ENCODE measurements around the gene UNC80.

The UNC80 gene

DNA sequence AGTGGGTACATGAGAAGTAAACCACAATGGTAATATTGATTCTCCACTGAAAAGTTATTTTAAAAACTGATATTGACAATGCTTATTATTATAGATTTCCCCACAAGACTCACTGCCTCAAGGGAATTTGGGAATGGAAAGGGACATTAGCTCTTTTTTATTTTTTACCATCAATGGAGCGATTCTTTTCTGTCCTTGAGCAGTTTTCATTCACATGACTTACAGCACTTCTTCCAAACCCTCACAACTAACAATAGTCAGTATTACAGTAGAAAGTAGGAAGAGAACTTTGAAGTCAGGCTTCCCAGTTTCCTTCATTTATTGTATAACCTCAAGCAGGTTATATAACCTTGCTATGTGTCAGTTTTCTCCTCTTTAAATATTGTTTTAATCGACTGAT, 4.3 kb upstream of the UNC80 start:
- no peak overlapping the region for H3K4me3 ChIP-seq (ENCODE audit: low read depth, low read length)
- no peaks in the 10 kb centered on the region for H3K27me3 ChIP-seq
- no peak for DNase-seq
- H3K36me3 ChIP-seq, result no peaks in the 10 kb centered on the region; the same call in 1 of the 2 replicates
- H3K9me3 ChIP-seq, result no peaks in the 10 kb centered on the region
- H3K4me1 ChIP-seq, result peaks cover 4% of the 10 kb centered on the region
- TF ChIP-seq, protein P1, sequence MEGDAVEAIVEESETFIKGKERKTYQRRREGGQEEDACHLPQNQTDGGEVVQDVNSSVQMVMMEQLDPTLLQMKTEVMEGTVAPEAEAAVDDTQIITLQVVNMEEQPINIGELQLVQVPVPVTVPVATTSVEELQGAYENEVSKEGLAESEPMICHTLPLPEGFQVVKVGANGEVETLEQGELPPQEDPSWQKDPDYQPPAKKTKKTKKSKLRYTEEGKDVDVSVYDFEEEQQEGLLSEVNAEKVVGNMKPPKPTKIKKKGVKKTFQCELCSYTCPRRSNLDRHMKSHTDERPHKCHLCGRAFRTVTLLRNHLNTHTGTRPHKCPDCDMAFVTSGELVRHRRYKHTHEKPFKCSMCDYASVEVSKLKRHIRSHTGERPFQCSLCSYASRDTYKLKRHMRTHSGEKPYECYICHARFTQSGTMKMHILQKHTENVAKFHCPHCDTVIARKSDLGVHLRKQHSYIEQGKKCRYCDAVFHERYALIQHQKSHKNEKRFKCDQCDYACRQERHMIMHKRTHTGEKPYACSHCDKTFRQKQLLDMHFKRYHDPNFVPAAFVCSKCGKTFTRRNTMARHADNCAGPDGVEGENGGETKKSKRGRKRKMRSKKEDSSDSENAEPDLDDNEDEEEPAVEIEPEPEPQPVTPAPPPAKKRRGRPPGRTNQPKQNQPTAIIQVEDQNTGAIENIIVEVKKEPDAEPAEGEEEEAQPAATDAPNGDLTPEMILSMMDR (IDR thresholded peaks at IDR 0.05; ENCODE audit: low read depth, low read length), result no peak

DNA sequence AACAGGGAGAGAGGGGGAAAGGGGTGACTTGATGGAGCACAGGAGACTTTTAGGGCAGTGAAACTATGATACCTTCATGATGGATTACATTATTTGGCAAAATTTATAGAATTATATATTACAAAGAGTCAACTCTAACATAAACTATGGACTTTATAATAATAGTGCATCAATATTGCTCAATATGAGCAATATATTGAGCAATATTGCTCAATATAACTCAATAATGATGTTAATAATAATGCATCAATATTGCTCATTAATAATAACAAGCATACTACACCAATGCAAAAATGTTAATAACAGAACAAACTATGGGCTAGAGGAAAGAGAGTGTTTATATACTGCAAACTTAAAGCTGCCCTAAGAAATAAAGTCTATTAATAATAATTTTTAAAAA, 3.1 kb upstream of the UNC80 start:
- no peaks in the 10 kb centered on the region; the same call in 1 of the 2 replicates for H3K36me3 ChIP-seq
- H3K4me1 ChIP-seq, result peaks cover 8% of the 10 kb centered on the region
- DNase-seq, result no peak
- H3K9me3 ChIP-seq, result no peaks in the 10 kb centered on the region
- no peaks in the 10 kb centered on the region for H3K27me3 ChIP-seq
- TF ChIP-seq, protein P1 (IDR thresholded peaks at IDR 0.05; ENCODE audit: low read depth, low read length), result no peak
- no peak overlapping the region for H3K4me3 ChIP-seq (ENCODE audit: low read depth, low read length)

DNA sequence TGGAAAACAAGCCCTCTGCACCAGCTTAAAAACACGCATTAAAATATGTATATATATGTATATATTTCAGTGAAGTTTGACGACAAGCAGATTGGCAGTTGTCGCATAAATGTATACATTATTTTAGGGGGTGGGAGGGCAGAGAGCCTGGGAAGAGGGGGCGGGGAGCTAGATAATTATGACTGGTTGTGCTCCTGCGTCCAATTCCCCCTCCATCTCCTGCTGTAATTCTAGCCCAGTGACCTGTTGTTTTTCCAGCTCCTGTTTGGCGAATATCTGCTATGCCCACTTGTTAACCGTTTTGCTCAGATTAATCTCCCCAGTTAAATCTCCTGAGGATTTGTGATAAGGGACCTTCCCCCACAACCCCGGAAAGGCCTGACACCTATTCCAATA, 656 bp downstream of the UNC80 start:
- Histone ChIP-seq H3K36me3 (peaks cover 9% of the 10 kb centered on the region), H3K4me3 (ENCODE audit: low read depth, low read length) (peak overlapping the region; percentile 72), H3K27me3 (no peaks in the 10 kb centered on the region), H3K4me1 (peaks cover 8% of the 10 kb centered on the region), H3K9me3 (no peaks in the 10 kb centered on the region)
- TF ChIP-seq, protein P1 (IDR thresholded peaks at IDR 0.05; ENCODE audit: low read depth, low read length), result no peak
- peak; percentile 62 for DNase-seq

DNA sequence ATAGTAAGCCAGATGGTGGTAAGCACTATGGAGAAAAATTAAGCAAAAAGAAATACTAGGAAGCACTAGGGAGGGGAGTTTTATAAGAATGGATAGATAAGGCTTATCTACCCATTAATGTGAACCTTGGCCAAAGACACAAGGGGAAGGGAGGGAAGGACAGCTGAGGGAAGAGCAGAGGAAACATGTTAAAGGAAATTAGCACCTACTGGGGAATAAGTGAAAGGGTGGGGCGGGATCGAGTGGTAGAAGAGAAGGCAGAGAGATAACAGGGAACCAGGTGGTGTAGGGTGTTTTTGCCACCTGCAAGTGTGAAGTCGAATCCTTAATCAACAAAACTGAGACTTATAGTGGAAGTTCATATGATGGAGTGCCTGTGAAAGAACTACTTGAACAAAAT, 1.7 kb downstream of the UNC80 start:
- H3K27me3 ChIP-seq, result no peaks in the 10 kb centered on the region
- peaks cover 16% of the 10 kb centered on the region for H3K36me3 ChIP-seq
- TF ChIP-seq, protein P1 (IDR thresholded peaks at IDR 0.05; ENCODE audit: low read depth, low read length), result no peak
- peaks cover 8% of the 10 kb centered on the region for H3K4me1 ChIP-seq
- H3K4me3 ChIP-seq (ENCODE audit: low read depth, low read length), result peak overlapping the region; percentile 72; the same call in 1 of the 2 replicates
- DNase-seq, result no peak
- no peaks in the 10 kb centered on the region for H3K9me3 ChIP-seq

DNA sequence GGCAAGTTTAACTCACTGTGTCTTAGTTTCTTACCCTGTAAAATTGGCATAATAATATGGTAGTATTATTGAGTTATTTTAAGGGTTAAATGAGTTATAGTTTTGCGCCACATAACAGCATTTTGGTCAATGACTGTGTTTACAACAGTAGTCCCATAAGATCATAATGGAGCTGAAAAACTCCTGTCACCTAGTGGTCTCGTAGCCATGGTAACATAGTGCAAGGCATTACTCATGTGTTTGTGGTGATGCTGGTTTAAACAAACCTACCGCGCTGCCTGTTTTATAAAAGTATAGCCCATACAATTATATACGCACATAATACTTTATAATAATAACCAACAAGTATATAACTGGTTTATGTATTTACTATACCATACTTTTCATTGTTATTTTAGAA, 15.8 kb downstream of the UNC80 start:
- no peak for DNase-seq

DNA sequence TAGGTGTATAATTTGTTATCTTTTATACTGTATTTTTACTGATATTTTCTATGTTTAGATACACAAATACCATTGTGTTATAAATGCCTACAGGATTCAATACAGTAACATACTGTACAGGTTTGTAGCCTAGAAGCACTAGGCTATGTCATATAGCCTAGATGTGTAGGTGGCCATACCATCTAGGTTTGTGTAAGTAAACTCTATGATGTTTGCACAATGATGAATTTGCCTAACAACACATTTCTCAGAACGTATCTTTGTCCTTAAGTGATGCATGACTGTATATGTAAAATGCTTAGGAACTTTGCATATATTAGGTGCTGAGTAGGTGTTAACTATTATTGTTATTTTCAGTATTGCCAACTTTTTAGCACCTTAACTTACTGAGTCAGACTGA, 17.3 kb downstream of the UNC80 start:
- TF ChIP-seq, protein P1 (IDR thresholded peaks at IDR 0.05; ENCODE audit: low read depth, low read length), result no peak
- no peak for DNase-seq

More for the DNA sequence above, 15.8 kb downstream of the UNC80 start:
- Histone ChIP-seq H3K4me1 (no peaks in the 10 kb centered on the region), H3K27me3 (no peaks in the 10 kb centered on the region), H3K4me3 (ENCODE audit: low read depth, low read length) (no peak overlapping the region), H3K9me3 (no peaks in the 10 kb centered on the region), H3K36me3 (peaks cover 14% of the 10 kb centered on the region)
- TF ChIP-seq, protein P1 (IDR thresholded peaks at IDR 0.05; ENCODE audit: low read depth, low read length), result no peak

More for the DNA sequence above, 17.3 kb downstream of the UNC80 start:
- no peak overlapping the region for H3K4me3 ChIP-seq (ENCODE audit: low read depth, low read length)
- no peaks in the 10 kb centered on the region for H3K4me1 ChIP-seq
- H3K36me3 ChIP-seq, result peaks cover 14% of the 10 kb centered on the region
- no peaks in the 10 kb centered on the region for H3K9me3 ChIP-seq
- no peaks in the 10 kb centered on the region for H3K27me3 ChIP-seq

Measured in BE2C (cell line).